CD4-positive, alpha-beta T cell treated with Interferon alpha-2 for 1 hour (primary cell): ENCODE data around the gene LMO7.
"Not testable (repeated sequence)": the region's sequence is repeated elsewhere in the genome, so short reads cannot be mapped to it uniquely, and the experiment has no call there.

Source experiments
- DNase-seq, 2 donors: peaks; one replicate each; pipeline ENCODE4 v3.0.0-alpha.2; 2020 to 2022

Gene LMO7

DNA sequence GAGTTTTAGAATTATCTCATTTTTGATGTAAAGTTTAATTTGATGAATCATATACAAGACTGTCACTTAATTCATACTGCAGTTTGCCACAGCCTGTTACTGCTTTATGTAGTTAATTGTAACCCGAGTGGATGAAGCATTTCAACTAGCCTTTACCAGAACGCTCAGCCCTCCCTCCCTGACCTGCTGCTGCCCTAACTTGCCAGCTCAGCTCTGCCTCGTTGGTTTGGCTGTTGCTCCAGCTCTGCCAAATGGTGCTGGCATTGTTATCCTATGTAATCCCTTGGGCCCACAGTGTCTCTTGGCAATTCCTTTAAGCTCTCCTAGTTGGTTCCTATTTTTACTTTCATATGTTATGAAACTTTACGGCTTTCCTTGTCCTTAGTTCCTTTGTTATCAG, 113.3 kb downstream of the LMO7 start:
- no peak for DNase-seq

DNA sequence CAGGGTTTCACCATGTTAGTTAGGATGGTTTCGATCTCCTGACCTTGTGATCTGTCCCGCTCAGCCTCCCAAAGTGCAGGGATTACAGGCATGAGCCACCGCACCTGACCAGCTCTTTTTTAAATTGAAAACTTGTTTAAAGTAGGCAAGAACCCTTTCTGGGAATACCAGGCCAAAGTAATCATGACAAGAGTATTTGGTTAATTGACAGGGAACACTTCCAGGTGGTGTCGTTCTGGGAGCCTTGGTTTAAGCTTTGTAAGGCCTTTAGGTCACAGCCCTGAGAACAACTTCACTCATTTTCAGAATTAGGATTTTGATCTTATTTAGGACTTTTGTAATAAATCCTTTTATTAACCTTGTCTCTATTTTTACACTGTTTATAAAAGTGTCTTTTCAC, 115.2 kb downstream of the LMO7 start:
- no peak for DNase-seq

DNA sequence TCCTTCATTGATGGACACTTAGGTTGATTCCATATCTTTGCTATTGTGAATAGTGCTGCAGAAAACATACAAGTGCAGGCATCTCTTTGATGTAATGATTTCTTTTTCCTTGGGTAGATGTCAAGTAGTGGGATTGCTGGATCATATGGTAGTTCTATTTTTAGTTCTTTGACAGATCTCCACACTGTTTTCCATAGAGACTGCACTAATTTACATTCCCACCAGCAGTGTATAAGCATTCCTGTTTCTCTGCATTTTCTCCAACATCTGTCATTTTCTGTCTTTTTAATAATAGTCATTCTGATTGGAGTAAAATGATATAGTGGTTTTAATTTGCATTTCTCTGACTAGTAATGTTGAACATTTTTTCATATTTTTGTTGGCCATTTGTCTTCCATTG, 116.7 kb downstream of the LMO7 start:
- no peak for DNase-seq

DNA sequence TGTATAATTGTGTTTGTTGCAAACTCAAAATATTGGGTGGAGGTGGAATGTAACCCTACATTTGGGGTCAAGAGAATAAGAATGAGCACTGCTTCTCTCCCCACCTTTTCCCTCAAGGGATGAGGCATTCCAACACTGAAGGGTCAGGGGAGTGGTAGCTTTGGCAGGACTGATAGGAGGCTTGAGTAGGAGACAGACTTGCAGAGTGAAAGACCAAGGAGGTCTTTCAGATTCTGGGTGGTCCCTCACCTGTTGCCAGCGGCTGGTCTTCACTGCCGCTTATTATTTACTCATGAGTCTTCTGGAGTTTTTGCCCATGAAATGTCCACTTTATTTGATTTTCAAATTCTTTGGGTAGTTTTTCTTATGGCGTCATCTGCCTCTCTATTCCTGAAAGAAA, 118.8 kb downstream of the LMO7 start:
- DNase-seq: no peak

DNA sequence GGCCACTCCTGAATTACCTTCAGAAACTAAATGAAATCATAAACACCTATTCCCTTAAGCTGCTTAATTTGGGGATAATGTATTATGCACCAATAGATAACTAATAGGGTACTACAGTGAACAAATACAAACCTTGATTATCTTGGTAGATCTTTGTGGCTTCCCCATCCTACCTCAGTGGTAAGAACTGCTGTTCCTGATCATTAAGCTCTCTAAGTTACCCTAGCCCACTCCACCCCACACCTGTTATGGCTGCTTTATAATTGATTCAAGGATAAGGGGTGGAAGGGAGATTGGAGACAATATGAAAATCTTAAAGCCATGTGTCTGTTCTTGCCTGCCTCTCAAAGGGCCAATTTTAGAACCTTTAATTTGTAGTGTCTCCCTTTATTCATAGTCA, 121.2 kb downstream of the LMO7 start:
- DNase-seq: no peak

DNA sequence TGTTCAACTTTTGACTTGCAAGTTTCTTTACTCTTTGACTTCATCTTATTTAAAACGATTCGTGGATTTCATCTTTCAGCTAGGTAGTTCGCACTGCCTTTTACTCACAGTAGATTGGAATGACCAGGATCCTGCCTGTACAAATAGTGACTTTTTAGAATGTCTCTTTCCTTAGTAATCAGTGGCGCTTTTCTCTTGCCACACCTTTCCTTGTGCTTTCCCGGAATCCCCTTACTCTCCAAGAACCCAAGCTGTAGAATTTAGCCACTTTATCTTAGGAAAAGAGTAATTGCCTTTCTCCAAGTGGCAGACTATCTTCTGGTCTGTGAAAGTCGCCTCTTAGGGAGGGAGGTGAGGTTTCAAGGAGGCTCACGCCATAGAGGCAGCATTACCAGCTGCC, 123.4 kb downstream of the LMO7 start:
- no peak for DNase-seq

DNA sequence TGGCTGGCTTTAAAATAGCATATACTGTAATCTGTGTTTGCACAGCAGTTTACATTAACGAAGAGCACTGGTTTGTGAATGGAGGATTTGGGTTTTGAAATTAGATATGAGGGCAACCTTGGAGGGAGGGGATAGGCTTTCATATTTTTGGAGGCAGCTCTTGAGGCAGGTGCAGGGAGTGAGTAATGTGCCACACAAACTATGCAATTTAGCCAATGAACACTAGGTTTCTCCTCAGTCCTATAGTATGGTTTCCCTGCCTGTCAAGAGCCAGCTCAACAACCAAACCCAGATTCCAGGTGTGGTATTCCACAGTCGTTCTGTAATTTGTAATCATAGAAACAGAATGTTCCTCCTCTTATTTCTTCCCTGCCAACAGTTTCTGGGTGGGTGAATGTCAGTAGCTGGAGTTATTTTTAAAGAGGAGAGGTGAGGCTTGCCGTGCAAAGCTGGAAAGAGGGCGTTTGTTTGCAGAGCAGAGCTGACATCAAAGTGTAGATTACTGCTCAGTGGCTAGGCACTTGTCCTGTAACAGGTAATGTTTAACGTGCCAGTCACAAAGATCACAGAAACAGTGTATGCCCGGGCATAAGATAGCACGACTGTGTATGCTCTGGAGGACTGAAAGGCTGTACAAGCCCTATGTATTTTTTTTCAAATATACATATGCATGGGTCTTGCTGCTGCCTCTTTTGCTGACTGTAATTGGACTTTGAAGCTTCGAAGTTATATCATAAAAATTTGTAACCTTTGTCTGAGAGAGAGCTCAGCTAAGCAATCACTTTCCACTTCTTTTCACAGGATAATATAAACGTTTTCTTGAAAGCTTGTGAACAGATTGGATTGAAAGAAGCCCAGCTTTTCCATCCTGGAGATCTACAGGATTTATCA, 124.2 kb downstream of the LMO7 start:
- peak in 1 of 2 donors; percentile 34 for DNase-seq

DNA sequence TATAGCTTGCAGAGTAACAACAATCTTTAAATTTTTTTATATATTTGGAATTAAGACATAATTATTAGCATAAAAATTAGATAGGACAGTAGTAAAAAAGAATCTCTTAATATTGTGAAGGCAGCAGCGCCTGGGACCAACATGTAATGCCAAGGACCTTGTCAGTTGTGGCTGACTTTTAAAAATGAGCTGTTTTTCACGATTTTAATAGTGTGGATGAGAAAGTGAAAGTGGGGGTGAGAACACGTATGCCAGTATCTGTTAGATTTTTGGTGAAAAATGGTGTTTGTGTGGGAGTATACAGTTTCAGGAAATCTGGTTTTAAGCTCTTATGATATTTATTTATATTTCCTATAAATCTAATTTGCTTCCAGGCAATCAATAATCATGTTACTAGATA, 125.2 kb downstream of the LMO7 start:
- DNase-seq: peak in 1 of 2 donors; percentile 46

DNA sequence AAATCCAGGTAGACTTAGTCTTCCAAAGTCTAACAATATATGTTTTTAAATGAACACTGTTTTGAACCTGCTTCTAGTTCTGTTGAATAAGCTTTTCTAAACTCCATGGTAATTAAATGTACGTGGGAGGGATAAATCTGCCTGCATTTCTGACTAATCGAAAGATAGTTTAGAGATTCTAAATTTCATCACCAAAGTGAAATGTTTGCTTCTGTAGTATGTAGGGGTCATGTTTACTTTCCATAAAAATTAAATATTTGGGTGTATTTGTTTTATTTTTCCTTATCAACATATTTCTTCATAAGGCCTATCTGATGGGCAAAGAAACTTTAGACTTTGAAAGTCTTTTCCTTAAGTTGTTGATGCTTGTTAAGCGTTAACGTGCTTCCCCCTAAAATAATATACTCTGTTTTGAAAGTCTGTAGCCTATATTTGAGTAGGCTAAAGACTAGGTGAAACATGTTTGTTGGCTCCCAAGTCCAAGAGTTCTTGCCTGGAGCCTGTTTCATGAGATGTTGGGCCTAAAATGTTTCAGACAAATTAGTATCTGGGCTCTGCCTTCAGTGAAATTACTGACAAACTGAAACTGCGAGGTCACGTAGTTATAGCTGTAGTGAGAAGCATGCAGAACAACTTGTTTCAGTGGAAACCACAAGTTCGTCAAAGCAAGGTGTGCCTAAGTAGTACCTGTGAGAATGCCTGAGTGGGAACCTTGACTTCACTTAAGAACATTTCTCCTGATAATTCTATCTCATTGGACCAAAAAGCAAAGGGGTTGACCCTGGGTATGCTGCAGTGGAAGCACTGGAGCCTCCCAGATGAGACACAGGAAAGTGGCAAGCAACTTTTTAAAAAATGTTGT, 126.2 kb downstream of the LMO7 start:
- peak; percentile 31 to 60 for DNase-seq

DNA sequence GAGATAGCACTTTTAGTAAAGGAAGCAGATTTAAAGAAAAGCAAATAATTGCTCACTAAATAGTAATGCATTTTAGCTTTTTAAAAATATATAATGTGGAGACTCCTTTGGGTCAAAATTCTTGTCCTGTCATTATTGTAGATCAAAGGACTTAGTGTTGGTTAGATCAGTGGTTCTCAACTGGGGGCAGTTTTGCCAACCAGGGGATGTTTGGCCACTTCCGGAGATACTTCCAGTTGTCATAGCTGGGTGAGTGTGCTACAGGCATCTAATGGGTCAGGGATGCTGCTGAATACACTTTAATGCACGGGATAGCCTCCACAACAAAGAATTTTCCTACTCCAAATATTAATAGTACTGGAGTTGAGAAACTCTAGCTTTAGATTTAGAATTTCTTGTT, 126.8 kb downstream of the LMO7 start:
- no peak for DNase-seq

DNA sequence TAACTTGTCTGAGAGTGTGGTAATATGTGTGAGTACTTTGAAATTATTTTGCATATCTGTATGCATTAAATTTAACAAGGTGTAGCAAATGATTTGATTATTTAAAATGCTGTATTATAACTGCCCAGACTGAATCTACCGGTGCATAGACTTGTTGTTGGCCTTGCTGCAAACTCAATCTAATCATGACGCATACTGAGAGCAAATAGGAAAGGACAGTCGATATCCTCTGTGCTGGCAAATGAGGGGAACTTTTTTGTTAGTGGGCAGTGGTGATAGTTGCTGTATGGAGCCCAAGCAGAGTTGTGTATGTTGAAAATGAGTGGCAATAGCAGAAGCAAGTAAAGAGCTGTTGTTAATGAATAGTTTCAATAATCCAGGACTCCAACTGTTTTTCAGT, 127.4 kb downstream of the LMO7 start:
- no peak for DNase-seq

DNA sequence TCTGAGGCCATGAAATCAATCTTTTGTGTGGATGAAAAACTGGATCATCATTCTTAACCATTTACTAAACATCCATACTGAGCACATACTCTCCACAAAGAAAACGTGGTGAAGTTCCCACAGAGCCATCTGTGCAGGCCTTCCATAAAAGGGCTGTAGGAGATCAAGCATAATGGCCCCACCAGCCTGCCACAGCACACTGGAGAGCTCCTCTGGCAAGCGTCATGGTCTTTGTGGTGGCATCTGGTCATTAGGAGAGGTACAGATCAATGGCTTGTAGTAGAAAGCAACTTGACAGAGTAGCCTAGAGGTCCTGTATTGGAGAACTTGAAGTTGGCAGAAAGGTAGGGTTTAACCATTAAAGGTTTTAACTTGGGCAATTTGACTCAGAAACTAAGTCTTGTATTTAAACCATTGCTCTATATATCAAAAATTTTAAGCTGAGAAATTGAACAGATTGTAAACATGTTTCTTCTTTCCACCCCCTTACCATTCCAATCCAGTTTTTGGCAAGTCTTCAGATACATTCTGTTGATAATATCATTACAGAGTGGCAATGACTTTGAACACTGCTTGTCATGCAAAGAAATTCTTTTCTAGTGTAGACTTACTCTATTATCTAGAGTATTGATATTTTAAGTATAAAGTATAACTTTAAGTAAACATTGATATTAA, 128.3 kb downstream of the LMO7 start:
- DNase-seq: no peak

DNA sequence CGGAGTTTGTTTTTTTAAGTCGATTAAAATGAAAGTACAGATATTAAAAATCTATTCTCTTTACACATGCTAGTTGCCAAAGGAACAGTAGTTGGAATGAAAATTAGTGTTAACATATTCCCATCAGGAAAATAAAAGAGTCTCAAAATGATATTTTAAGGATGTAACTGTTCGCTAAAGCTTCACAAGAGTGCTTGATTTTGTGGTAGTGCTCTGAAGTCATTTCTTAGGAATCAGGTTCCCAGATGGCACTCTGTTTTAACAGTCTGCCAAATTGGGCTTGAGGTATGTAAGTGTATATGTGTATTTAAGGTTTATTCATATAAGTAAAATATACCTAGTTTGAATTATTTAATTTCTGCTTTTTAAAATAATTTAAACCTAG, 128.8 kb downstream of the LMO7 start:
- DNase-seq: no peak

DNA sequence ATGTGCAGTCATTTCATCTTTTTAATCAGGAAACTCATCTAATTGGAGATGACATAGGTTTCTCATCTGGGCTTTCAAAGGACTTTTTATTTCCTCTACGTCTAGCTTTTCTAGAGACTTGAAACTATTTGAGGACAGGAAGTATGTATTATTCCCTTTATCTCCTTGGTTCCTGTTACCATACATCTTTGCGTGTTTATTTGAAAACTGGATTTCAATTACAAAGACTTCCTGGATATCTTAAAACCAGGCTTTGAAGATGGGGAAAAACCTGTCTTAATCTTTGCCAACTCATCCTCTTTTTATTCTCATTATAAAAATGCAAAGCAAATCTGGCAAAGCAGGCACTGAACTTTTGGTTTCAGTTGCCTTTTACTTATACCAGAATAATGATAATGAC, 130.5 kb downstream of the LMO7 start:
- DNase-seq: peak in 1 of 2 donors; percentile 47

DNA sequence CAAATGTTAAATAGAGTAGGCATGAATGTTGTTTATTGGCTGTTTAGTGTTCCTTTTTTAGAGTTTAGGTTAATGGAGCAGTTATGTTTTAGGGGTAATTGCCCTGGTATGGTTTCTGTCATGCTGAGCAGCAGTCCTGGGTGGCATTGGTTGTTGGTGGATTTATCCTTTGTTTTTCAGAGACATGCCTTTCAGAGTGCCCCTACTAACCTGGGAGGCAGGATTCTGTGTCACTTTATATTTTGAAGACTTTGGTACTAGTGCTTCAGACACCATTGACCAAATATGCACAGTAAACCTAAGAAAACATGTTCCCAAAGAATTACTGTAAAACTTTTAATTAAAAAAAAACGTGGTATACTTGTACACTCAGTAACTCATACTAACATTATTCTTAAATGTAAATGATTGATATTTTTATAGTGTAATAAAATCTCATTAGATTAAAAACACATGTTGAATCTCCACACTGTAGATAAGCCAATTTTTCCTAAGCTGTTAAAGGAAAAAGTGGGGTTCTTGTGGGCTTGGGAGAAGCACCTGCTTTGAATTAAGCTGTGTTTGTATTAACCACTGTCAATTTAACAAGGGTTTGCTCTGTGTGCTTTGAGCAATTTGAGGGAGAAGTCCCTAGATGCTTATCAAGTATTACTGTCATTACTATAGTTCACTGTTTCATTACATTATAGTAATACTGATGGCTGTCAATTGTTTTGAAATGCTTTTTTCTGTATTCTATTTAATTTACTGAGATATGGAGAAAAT, 133.2 kb downstream of the LMO7 start:
- no peak for DNase-seq

DNA sequence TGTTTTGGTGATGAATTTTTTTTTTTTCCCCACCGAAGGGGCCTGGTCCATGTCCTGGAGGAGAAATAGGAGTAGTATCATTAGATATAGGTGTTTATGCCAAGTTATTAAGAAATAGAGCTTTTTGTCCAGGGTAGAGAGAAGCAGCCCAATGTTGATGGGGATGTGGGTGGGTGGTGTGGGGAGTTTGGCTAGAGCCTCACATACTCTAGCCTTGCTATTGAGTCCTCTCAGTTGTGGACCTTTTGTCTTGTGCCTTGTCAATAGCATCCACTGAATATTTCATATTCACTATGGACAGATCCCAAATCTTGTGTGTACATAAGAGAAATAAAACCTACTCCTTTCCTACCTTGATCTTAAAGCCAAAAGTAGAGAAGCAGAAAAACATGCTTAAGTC, 134.0 kb downstream of the LMO7 start:
- no peak for DNase-seq

DNA sequence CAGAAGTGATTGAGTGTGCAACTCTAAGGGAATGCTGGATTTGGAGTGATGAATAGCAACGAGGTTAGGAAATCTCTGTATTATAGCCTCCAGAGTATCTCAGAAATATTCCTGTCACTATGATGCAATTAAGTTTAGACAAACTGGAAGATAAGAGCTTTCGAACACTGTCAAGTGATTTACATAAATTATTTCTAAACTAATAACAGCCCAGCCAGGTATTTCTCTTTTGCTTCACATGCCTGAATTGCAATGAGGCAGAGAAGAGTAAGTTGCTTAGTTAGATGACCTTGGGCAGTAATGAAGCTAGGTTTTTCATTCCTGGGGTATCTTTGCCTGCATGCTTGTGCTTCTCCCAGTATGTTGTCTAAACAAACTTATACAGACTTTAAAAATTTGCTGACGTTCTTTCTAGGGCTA, 134.5 kb downstream of the LMO7 start:
- DNase-seq: no peak

DNA sequence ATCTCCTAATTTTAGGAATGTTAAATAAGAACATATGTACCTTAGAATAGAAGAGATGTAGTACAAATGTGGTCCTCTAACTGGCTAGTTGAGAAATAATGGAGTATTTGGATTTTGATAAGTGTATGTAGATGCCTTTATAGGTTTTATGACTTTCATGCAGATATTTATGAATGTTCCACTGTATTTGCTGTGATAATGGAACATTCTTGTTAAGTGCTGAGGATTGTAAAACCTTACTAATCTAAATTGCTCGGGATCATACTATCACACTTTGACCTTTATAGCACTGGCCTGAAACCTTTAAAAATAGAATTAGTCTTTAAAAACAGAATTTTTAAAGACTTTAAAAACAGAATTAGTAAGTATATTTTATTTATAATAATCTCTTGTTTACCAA, 135.1 kb downstream of the LMO7 start:
- no peak for DNase-seq

DNA sequence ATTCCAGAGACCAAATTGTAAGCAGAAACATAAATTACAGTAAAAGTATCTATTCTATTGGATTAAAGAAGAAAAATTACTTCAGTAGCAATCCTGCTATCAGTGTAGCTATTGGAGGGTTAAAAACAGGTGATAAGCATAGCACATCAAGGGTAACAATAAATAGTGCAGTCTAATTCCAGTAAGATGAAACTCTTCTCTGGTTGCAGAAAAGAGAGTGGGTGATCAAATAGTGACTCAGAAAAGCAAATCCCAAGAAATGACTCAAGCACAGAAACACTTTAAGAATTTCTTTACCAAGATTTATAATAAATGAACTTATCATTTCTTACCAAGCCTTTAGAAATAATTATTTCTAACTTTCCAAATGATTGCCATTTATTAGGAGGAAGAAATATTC, 135.7 kb downstream of the LMO7 start:
- DNase-seq: no peak

DNA sequence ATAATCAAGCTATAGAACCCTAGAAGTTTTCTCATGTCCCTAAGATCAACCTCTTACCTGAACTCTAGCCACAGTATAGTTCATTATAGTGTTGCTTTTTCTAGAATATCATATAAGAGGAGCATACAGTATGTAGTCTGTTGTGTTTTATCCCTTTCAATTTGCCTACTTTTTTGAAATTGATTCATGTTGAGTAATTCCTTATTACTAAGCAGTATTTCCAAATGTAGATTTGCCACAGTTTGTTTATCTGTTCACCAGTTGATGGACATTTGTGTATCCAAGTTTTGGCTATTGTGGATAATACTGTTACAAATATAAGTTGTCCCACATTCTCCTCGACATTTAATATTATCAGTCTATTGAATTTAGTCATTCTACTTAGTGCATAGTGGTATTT, 138.0 kb downstream of the LMO7 start:
- no peak for DNase-seq

DNA sequence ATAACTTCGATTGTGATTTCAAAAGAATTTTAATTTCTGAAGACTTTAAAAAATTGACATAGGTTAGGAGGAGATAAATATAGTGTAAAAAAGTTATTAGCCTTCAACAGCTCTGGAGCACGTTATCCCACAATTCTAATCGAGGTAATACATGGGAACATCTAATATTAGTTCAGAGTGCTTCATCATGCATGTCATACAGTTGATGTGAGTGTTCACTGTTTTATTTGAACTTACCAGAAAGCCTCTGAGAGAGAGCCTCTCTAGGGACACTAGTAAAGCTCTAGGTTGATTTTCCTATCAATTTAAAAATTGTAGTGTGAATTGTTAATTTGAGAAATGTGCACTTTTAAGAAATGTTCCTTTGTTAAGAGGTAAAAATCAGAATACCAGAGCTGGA, 140.4 kb downstream of the LMO7 start:
- no peak for DNase-seq

DNA sequence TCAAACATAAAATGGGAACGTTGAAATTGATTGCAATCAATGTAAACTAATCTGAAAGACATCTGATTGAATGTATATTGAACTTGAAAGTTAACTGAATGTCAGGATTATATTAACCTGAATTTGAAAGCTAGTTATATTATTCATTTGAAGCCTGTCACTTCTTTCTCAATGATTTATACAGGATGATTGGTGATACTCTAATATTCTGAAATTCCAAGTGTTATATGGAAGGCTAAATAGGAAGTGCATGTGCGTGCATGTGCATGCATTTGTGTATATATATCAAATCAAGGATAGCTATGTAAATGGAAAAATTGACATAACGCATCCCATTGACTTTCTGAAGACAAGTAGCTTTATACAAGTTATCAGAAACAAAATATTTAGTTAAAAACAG, 143.3 kb downstream of the LMO7 start:
- DNase-seq: no peak

DNA sequence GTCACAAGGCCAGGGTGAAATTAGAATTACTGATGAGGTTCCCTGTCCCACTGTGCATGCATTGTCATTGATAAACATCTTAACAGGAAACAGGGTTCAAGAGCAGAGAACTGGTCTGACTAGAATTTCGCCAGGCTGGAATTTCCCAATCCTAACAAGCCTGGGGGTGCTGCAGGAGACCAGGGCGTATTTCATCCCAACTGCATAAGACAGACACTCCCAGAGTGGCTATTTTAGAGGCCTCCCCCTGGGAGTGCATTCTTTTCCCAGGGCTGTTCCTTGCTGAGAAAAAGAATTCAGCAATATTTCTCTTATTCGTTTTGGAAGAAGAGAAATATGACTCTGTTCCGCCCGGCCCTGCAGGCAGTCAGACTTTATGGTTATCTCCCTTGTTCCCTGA, 144.0 kb downstream of the LMO7 start:
- not testable (repeated sequence) for DNase-seq
